ENCODE measurements around the gene SPRR4.

The SPRR4 gene

DNA sequence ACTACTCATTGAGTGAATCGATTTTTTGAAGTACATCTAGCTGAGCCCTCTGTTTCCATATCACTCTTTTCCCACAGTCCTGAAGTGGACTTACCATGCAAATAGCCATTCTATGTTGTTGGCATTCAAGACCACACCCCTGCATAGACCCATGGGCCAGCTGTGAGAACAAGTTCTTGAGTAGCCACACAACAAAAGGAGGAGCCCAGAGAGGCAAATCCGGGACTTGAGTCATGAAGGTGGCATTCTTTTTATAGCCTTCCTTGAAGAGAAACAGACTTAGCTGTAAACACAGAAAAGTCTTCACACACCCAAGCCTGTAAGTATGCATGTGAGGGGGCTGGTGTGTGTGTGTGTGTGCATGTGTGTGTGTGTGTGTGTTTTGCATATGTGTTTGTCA lies 37.3 kb upstream of the SPRR4 start:
- Histone ChIP-seq H3K36me3 (ENCODE audit: control insufficient read depth, insufficient read depth, low read length) (no peaks in the 10 kb centered on the region), H3K27me3 (replicated peaks; ENCODE audit: control insufficient read depth, insufficient read depth, low read length) (no peaks in the 10 kb centered on the region), H3K4me3 (replicated peaks; ENCODE audit: low read depth, low read length) (no peak overlapping the region)
- no peak for TF ChIP-seq CTCF (IDR thresholded peaks at IDR 0.05; ENCODE audit: insufficient read depth, low read length, poor library complexity, severe bottlenecking)
- no peak for DNase-seq (ENCODE audit: extremely low read depth, insufficient read length)

- no peaks in the 10 kb centered on the region for H3K36me3 ChIP-seq (ENCODE audit: control insufficient read depth, insufficient read depth, low read length)
- DNase-seq (ENCODE audit: extremely low read depth, insufficient read length), result no peak
- no peak overlapping the region for H3K4me3 ChIP-seq (replicated peaks; ENCODE audit: low read depth, low read length)
- TF ChIP-seq CTCF (IDR thresholded peaks at IDR 0.05; ENCODE audit: insufficient read depth, low read length, poor library complexity, severe bottlenecking), result no peak
- H3K27me3 ChIP-seq (replicated peaks; ENCODE audit: control insufficient read depth, insufficient read depth, low read length), result no peaks in the 10 kb centered on the region; the same call in 1 of the 2 replicates
Observed at GRCh38 chr1:152940614-152941013, 29.8 kb upstream of the SPRR4 start.

DNA sequence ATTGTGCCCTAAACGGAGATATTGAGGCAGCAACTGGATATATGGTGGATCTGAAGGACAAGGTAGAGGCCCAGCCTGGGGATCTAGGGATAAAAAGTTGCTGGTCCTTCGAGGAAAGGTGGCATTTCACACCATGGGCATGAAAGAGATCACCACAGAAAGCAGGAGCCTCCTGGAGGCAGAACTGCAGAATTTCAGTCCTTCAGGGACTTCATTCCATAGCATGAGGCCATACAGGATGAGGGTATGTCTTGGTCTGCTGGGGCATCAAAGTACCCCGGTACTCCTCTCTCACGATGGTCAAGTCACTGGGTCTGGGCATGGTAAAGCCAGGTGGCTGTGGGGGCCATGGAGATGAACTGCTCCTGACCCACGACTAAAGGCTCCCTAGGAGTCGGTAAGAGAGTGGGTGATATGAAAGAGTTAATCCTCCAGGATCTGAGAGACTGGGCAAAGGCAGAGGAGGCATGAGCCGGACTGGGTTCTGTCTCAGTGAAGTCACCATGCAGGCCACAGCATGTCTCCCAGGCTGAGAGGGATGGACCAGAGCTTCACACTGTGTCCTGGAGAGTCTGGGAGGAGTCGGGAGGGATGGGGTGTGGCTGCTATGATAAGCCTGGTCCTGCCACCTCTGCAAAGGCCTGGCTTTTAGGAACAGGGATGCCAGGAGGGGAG lies 29.3 kb upstream of the SPRR4 start:
- Histone ChIP-seq H3K4me3 (replicated peaks; ENCODE audit: low read depth, low read length) (no peak overlapping the region), H3K36me3 (ENCODE audit: control insufficient read depth, insufficient read depth, low read length) (no peaks in the 10 kb centered on the region), H3K27me3 (replicated peaks; ENCODE audit: control insufficient read depth, insufficient read depth, low read length) (no peaks in the 10 kb centered on the region; the same call in 1 of the 2 replicates)
- TF ChIP-seq CTCF (IDR thresholded peaks at IDR 0.05; ENCODE audit: insufficient read depth, low read length, poor library complexity, severe bottlenecking), result peak; percentile 13
- DNase-seq (ENCODE audit: extremely low read depth, insufficient read length), result no peak

GRCh38 chr1:152942161-152942560 lies 28.3 kb upstream of the SPRR4 start:
- no peak overlapping the region for H3K4me3 ChIP-seq (replicated peaks; ENCODE audit: low read depth, low read length)
- TF ChIP-seq CTCF (IDR thresholded peaks at IDR 0.05; ENCODE audit: insufficient read depth, low read length, poor library complexity, severe bottlenecking), result no peak
- no peaks in the 10 kb centered on the region for H3K36me3 ChIP-seq (ENCODE audit: control insufficient read depth, insufficient read depth, low read length)
- DNase-seq (ENCODE audit: extremely low read depth, insufficient read length), result no peak
- no peaks in the 10 kb centered on the region; the same call in 1 of the 2 replicates for H3K27me3 ChIP-seq (replicated peaks; ENCODE audit: control insufficient read depth, insufficient read depth, low read length)

- no peak overlapping the region for H3K4me3 ChIP-seq (replicated peaks; ENCODE audit: low read depth, low read length)
- TF ChIP-seq CTCF (IDR thresholded peaks at IDR 0.05; ENCODE audit: insufficient read depth, low read length, poor library complexity, severe bottlenecking), result no peak
- no peak for DNase-seq (ENCODE audit: extremely low read depth, insufficient read length)
- no peaks in the 10 kb centered on the region for H3K36me3 ChIP-seq (ENCODE audit: control insufficient read depth, insufficient read depth, low read length)
- H3K27me3 ChIP-seq (replicated peaks; ENCODE audit: control insufficient read depth, insufficient read depth, low read length), result no peaks in the 10 kb centered on the region; the same call in 1 of the 2 replicates
Observed at GRCh38 chr1:152946248-152946647, 24.2 kb upstream of the SPRR4 start.

Data from GM06990 (cell line).